NB4 (cell line): ENCODE results near the gene SIGLEC1.

Experiments used
- CTCF ChIP-seq: IDR thresholded peaks from one replicate; pipeline ENCODE4 v1.5.1; 2012; ENCODE audit warnings: low read depth, low read length
- MAX ChIP-seq: IDR thresholded peaks from 2 replicates; pipeline ENCODE4 v1.6.1; 2011; ENCODE audit warnings: low read depth, low read length
- MYC ChIP-seq: IDR thresholded peaks from 2 replicates; pipeline ENCODE4 v1.6.1; 2011; ENCODE audit warnings: low read depth, low read length
- POLR2A ChIP-seq: IDR thresholded peaks from 2 replicates; pipeline ENCODE4 v1.6.1; 2011; ENCODE audit warnings: mild to moderate bottlenecking; ENCODE audit not compliant: insufficient read length; ENCODE audit errors: extremely low read depth

GRCh38 chr20:3723284-3723683 is 10.9 kb upstream of the SIGLEC1 start:
- no peak for TF ChIP-seq CTCF
- no peak for TF ChIP-seq POLR2A
- TF ChIP-seq MYC: no peak
- TF ChIP-seq MAX: no peak
